ENCODE data around the gene CERS6.
"Not testable (repeated sequence)": the region's sequence is repeated elsewhere in the genome, so short reads cannot be mapped to it uniquely, and the experiment has no call there.

The CERS6 gene

GRCh38 chr2:168501466-168502065 lies 45.5 kb downstream of the CERS6 start:
- no peak for DNase-seq (ENCODE audit: low read depth)

DNA sequence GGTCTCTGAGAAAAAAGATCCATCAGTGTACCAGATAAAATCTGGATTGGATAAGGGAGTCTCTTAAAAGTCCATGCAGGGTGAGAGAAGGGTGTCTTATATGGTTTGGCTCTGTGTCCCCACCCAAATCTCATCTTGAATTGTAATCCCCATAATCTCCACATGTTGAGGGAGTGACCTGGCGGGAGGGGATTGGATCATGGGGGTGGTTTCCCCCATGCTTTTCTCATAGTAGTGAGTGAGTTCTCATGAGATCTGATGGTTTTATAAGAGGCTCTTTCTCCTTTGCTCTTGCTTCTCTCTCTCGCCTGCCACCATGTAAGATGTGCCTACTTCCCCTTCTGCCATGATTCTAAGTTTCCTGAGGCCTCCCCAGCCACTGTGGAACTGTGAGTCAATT lies 46.8 kb downstream of the CERS6 start:
- not testable (repeated sequence) for DNase-seq (ENCODE audit: low read depth)

GRCh38 chr2:168503901-168504300 lies 47.8 kb downstream of the CERS6 start:
- no peak for DNase-seq (ENCODE audit: low read depth)

- DNase-seq (ENCODE audit: low read depth), result no peak
Observed at GRCh38 chr2:168504323-168504722, 48.3 kb downstream of the CERS6 start.

DNA sequence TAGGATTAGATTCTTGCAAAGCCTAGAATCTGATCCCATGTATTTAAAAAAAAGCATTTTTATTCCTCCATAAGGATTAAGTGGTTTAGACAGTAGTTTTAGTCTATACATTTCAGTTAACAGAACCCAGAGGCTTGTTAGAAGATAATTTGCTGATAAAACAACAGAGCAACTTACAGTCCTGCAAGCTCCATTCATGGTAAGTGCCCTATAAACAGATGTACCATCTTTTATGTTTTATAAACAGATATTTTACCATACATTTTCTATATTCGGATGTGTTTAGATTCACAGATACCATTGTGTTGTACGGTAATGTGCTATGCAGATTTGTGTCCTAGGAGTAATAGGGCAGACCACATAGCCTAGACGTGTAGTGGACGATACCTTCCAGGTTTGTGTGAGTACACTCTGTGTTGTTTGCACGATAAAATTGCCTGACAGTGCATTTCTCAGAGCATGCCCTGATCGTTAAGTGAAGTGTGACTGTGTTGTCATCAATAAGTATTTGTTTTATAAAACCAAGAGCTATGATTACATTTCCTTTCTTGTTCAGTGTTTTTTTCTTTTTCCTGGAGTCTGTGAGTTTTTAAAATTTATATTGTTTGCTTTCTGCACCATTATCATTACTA lies 54.2 kb downstream of the CERS6 start:
- DNase-seq (ENCODE audit: low read depth), result no peak

- DNase-seq (ENCODE audit: low read depth), result no peak
Observed at GRCh38 chr2:168514692-168515091, 58.6 kb downstream of the CERS6 start.

DNA sequence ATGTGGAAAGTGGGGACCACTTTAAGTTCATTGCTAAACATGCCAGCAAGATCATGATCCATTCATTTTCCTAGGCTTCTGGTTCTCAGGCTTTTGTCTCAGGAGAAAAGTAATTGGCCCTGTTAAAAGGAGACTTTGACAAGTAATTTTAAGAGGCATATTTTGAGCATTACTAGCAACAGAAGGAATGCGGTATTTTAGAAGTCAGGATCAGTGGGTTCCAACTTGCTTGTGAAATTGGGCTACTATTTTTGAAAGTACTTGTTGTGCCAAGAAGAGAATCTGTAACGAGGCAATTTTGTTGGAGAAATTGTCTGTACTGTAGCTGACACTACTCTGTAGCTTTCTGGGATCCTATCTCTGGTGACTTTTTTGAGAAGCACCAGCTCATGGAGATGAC lies 59.4 kb downstream of the CERS6 start:
- no peak for DNase-seq (ENCODE audit: low read depth)

DNA sequence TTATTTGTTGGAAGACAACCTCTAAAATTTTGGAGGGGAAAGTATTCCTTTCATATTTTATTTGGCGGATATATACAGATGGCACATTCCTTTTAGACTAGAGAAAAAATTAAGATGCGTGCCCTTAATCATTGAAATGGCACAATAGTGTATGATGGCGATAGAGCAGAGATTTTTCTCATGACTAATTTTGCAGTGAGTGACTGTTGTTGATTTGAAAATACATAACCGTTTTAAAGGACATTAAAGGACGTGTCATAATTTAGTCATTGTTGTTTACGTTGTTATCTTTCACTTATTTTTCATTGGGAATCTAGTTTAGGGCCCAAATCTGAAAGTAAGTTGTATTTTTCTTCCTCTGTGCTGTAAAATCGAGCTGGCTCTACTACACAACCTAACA lies 61.7 kb downstream of the CERS6 start:
- DNase-seq (ENCODE audit: low read depth), result no peak

DNA sequence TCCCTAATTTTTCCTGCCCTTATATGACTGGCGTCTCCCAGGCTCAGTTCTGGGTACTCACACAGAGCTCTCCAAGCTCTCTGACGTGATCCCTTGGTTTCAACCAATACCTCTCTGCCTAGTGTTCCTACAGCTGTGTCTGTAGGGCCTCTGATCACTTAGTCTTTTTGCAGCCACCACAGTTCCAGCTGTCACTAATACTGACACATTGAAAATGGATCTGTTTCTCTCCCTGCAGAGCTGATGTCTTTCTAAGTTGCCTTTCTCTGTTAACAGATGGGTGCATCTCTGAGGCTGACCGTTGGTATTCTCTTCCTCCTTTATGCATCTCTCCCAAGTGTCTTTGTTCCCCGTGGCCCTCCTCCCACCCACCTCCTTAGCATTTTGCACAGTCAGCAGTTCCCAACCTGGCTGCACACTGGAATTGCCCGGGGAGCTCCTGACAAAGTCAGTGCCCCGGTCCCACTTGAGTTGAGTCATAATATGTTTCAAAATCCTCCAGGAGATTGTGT lies 62.5 kb downstream of the CERS6 start:
- no peak for DNase-seq (ENCODE audit: low read depth)

DNA sequence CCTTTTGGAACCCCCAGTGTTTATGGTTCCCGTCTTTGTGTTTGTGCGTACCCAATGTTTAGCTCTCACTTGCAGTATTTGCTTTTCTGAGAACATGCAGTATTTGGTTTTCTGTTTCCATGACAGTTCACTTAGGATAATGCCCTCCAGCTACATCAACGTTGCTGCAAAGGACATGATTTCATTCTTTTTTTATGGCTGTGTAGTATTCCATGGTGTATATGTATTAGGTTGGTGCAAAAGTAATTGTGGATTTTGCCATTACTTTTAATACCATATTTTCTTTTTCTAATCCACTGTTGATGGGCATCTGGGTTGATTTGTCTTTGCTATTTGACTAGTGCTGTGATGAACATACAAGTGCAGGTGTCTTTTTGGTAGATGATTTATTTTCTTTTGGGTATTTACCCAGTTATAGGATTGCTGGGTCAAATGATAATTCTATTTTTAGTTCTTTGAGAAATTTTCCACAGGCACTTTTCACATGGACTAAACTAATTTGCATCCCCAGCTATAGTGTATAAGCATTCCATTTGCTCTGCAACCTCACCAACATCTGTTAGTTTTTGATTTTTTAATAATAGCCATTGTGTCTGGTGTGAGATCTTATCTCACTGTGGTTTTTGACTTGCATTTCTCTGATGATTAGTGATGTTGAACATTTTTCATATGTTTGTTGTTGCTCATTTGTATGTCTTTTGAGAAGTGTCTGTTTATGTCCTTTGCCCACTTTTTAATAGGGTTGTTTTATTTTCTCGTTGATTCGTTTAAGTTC lies 63.6 kb downstream of the CERS6 start:
- DNase-seq (ENCODE audit: low read depth), result no peak

DNA sequence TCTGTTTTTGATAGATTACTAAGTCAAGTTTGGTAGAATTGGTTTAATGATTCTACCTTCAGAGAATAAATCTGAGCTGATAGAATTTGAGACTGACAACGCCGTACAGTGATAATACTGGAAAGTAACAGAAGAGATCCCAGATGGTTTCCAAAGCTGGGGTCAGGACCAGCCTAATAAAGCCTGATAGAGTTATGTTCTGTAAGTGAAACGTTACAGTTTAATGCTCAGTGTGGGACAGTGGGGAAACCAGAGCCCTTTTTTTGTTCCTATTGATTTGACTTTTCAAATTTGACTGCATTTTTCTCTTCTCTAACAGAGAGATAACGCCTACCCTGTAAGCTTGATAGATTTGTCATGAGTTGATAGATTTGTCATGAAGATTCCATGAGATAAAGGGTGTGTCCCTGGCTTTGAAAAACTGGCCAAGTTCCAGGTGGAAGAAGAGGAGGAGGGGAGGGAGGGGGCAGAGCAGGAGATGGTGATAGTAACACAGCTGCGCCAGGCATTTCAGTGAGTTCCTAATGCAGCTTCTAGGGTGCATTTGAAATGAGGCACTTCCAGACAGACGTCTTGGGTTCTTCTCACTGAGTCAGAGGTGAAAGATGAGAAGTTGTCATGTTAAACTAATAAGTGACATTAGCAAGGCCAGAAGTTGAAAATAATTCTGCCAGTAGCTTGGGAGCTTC lies 65.1 kb downstream of the CERS6 start:
- no peak for DNase-seq (ENCODE audit: low read depth)

GRCh38 chr2:168522446-168522845 lies 66.4 kb downstream of the CERS6 start:
- no peak for DNase-seq (ENCODE audit: low read depth)

DNA sequence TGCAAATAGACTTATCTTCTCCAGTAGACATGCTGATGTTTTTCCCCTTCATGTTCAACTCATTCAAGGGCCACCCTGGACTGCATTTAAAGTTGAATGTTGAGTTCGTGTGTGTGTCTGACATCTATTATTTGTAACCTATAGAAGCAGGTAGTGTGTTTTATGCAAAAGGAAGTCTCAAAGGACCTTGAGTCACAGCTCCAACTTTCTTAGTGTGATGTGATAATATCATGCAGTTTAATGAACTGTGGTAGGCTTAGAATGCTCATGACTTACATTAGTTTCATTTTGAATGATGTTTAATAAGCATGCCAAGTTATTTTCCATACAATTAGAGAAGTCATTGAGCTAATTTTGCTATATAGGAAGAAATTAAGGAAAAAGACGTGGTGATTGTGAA lies 67.9 kb downstream of the CERS6 start:
- no peak for DNase-seq (ENCODE audit: low read depth)

- no peak for DNase-seq (ENCODE audit: low read depth)
Observed at GRCh38 chr2:168525020-168525419, 68.9 kb downstream of the CERS6 start.

- DNase-seq (ENCODE audit: low read depth), result no peak
Observed at GRCh38 chr2:168525716-168526446, 69.8 kb downstream of the CERS6 start.

DNA sequence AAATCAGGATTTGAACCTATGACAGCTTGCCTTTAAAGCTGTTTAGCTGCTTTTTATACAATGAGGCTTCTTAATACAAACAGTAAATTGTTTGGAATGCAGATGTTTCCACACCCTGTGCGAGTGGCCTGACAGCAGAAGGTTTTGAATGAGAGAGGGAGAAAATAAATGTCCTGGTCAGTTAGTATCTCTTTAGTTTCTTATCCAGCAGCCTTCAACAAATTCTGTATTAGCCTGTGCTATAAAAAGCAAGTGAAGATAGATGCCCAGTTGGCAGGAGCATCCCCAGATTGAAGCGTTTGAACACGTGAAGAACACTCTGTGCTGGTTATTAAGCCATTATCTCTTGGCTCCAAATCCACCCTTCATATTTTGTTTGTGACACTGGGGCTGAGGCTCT lies 70.6 kb downstream of the CERS6 start:
- DNase-seq (ENCODE audit: low read depth), result no peak

DNA sequence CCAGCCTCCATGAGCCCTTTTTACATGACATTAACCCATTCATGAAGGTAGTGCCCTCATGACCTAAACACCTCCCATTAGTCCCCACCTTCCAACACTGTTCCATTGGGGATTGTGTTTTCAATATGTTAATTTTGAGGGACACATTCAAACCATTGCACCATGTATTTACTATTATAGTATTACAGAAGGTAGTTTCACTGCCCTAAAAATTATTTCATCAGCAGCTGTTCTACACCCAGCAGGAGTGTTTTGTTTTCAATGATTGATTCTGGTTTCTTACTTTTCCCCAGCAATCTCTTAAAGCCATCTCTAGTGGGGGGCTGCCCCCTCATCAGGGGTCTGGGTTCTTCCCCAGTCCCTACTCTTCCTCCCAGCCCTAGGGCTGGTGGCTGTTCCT lies 71.9 kb downstream of the CERS6 start:
- no peak for DNase-seq (ENCODE audit: low read depth)

GRCh38 chr2:168528469-168528868 lies 72.4 kb downstream of the CERS6 start:
- DNase-seq (ENCODE audit: low read depth), result no peak

- no peak for DNase-seq (ENCODE audit: low read depth)
Observed at GRCh38 chr2:168529054-168529833, 73.2 kb downstream of the CERS6 start.

DNA sequence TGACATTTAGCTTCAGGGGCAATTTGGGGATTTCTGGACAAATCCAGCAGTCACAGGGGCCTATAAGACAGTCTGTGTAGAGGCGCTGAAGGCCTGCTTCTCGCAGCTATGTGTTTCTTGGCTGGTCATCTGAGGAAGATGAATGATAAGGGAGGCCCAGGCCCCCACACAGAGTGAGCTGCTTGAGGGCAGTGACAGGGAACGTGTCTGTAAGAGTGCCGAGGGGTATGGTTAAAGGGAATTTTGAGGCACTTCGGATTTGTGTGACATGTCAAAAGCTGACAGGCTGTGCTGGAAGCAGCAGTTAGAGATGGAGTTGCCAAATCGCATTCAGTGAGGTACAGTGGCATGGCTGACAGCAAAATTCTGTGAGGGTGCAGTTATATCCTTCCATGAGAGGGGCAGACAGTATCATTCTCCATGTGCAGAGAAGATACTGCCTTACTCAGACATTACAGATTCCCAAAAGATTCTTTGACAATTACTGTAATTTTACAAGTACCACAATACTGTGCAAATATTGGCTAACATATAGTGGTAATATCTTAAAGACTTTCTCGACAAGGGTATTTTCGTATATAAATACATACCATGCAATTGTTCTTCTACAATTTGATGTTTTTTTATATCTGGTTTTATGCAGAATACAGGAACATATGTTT lies 74.0 kb downstream of the CERS6 start:
- no peak for DNase-seq (ENCODE audit: low read depth)
